Fibroblast of mammary gland (primary cell): ENCODE measurements around the gene ADRA1B.

Source experiments
- DNase-seq: peaks from one replicate; pipeline ENCODE4 v3.0.0-alpha.2; 2010; ENCODE audit warnings: low read depth
- H3K4me3 ChIP-seq: 2 replicates; pipeline ENCODE4 v1.5.1; 2011; ENCODE audit warnings: low read depth, mild to moderate bottlenecking, low read length, moderate library complexity; ENCODE audit not compliant: control insufficient read depth
- TF ChIP-seq, protein P1 (sequence below): conservative IDR thresholded peaks from 2 replicates; pipeline ENCODE4 v1.5.1; 2011; ENCODE audit warnings: low read depth, low read length, inconsistent platforms; ENCODE audit not compliant: control insufficient read depth, insufficient read depth

ADRA1B gene

GRCh38 chr5:159911349-159911748 lies 4.9 kb upstream of the ADRA1B start:
- no peak for DNase-seq
- TF ChIP-seq, protein P1, sequence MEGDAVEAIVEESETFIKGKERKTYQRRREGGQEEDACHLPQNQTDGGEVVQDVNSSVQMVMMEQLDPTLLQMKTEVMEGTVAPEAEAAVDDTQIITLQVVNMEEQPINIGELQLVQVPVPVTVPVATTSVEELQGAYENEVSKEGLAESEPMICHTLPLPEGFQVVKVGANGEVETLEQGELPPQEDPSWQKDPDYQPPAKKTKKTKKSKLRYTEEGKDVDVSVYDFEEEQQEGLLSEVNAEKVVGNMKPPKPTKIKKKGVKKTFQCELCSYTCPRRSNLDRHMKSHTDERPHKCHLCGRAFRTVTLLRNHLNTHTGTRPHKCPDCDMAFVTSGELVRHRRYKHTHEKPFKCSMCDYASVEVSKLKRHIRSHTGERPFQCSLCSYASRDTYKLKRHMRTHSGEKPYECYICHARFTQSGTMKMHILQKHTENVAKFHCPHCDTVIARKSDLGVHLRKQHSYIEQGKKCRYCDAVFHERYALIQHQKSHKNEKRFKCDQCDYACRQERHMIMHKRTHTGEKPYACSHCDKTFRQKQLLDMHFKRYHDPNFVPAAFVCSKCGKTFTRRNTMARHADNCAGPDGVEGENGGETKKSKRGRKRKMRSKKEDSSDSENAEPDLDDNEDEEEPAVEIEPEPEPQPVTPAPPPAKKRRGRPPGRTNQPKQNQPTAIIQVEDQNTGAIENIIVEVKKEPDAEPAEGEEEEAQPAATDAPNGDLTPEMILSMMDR = no peak
- H3K4me3 ChIP-seq = no peak overlapping the region

- DNase-seq = peak; percentile 77
- no peak overlapping the region for H3K4me3 ChIP-seq
- TF ChIP-seq, protein P1 = no peak
Measured at GRCh38 chr5:159912033-159912800, 4.1 kb upstream of the ADRA1B start.

- TF ChIP-seq, protein P1 = no peak
- DNase-seq = peak; percentile 94
- H3K4me3 ChIP-seq = no peak overlapping the region
Measured at GRCh38 chr5:159913048-159913447, 3.2 kb upstream of the ADRA1B start.

DNA sequence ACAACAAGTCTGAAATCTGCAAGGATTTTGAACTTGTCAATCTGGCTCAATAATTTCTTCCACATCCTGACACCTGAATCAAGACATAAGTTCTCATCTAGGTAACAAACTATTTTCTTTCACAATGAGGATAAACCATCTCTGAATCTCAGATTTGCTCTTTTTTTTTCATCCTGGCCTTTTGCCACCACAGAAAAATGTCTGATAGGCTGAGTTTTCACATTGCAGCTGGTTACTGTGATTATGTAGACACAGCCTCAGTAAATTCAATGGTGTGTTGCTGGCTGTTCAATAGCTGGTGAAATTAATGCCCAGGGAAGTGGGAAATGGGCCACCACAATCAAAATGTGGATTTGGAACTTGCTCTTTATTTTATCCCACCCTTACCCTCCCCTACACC lies 2.8 kb upstream of the ADRA1B start:
- no peak overlapping the region for H3K4me3 ChIP-seq
- TF ChIP-seq, protein P1 = no peak
- peak; percentile 42 for DNase-seq

- H3K4me3 ChIP-seq = peak overlapping the region; percentile 42
- no peak for DNase-seq
- TF ChIP-seq, protein P1 = no peak
Measured at GRCh38 chr5:159916841-159917761, 819 bp downstream of the ADRA1B start.

GRCh38 chr5:159917994-159918393 lies 1.7 kb downstream of the ADRA1B start:
- H3K4me3 ChIP-seq = peak overlapping the region; percentile 42
- DNase-seq = no peak
- TF ChIP-seq, protein P1 = no peak
